NCI-H1694 treated with DMSO at 0.1 percent for 48 hours (cell line): ENCODE data around the gene REEP1.

Source experiments
- DNase-seq: peaks from one replicate; lab custom pipeline; 2025; lab: John Stamatoyannopoulos, UW

The REEP1 gene

GRCh38 chr2:86195808-86196387 lies 141.5 kb downstream of the REEP1 start:
- no peak for DNase-seq

GRCh38 chr2:86195055-86195807 lies 142.2 kb downstream of the REEP1 start, which contains the start of gene IMMT:
Gene IMMT, minus strand, starts transcription at chr2:86195462. Its CDS starts 80 bp downstream, at chr2:86195382.
- peak; percentile 95 for DNase-seq

- no peak for DNase-seq
These were observed 142.7 kb downstream of the REEP1 start for GRCh38 chr2:86194751-86195054.

GRCh38 chr2:86193901-86194567 lies 143.4 kb downstream of the REEP1 start:
- no peak for DNase-seq

- DNase-seq, result no peak
These were observed 147.5 kb downstream of the REEP1 start for GRCh38 chr2:86189782-86190416.

GRCh38 chr2:86186431-86186830 lies 151.0 kb downstream of the REEP1 start:
- DNase-seq, result no peak

- DNase-seq, result no peak
These were observed 151.8 kb downstream of the REEP1 start for GRCh38 chr2:86185517-86186212.

- DNase-seq, result no peak
These were observed 160.8 kb downstream of the REEP1 start for GRCh38 chr2:86176597-86176996.

GRCh38 chr2:86175828-86176227 lies 161.6 kb downstream of the REEP1 start:
- no peak for DNase-seq

GRCh38 chr2:86174445-86174844 lies 163.0 kb downstream of the REEP1 start:
- DNase-seq, result no peak

GRCh38 chr2:86172610-86173009 lies 164.8 kb downstream of the REEP1 start:
- DNase-seq, result no peak

GRCh38 chr2:86171295-86171694 lies 166.1 kb downstream of the REEP1 start:
- DNase-seq, result no peak

GRCh38 chr2:86170449-86170848 lies 167.0 kb downstream of the REEP1 start:
- DNase-seq, result no peak
